Thyroid gland (tissue), 4 donors: ENCODE data around the gene OR2A25. TPM values are rescaled to one million over a fixed set of nuclear protein-coding genes. Genes with fewer than 3 reads are reported as not detected.
"Not testable (repeated sequence)": the region's sequence is repeated elsewhere in the genome, so short reads cannot be mapped to it uniquely, and the experiment has no call there.

Experiments used
- DNase-seq, 2 donors: peaks; one replicate each; pipeline ENCODE4 v3.0.0-alpha.2; 2019
- H3K27ac ChIP-seq, 3 donors: fragments of 200-600 bp; sonication (generic); 1 replicate in 2 of 3; 2 replicates in 1 of 3; pipeline ENCODE4 v1.5.1; 2016 to 2019; ENCODE audit warnings: mild to moderate bottlenecking in 1 of 3, moderate library complexity in 1 of 3
- H3K27me3 ChIP-seq: fragments of 200-600 bp; sonication (generic); one replicate; pipeline ENCODE4 v1.5.1; 2019
- H3K36me3 ChIP-seq, 2 donors: fragments of 200-600 bp; sonication (generic); one replicate each; pipeline ENCODE4 v1.5.1; 2016 to 2019
- H3K4me1 ChIP-seq, 2 donors: fragments of 200-600 bp; sonication (generic); one replicate each; pipeline ENCODE4 v1.5.1; 2017 to 2019
- H3K4me3 ChIP-seq, 3 donors: fragments of 200-600 bp; sonication (generic); replicated peaks in 1 of 3; 1 replicate in 2 of 3; 2 replicates in 1 of 3; pipeline ENCODE4 v1.5.1; 2016; ENCODE audit warnings: mild to moderate bottlenecking in 1 of 3
- H3K9me3 ChIP-seq: fragments of 200-600 bp; sonication (generic); one replicate; pipeline ENCODE4 v1.5.1; 2017
- POLR2A ChIP-seq, 2 donors: fragments of 450-650 bp; IDR thresholded peaks; one replicate each; pipeline ENCODE4 v1.6.1; 2017; ENCODE audit warnings: antibody characterized with exemption in 2 of 2, mild to moderate bottlenecking in 2 of 2, moderate library complexity in 1 of 2
- WGBS, 2 donors: methylation state at CpG; one replicate each; pipeline ENCODE4 v1.1.5; 2017; 5-methylcytosine and 5-hydroxymethylcytosine counted together
- intact Hi-C: fragments of 100-400 bp; cut with DNase I; formaldehyde crosslinking; loops from one replicate; pipeline ENCODE4 v1.15.1; 2023
- total RNA-seq, 4 donors: library from RNA; depleted of rRNA; stranded (reverse); fragments of >200 nt; gene quantifications; one replicate each; pipeline ENCODE4 v1.2.3, GENCODE V29; 2016
- TF ChIP-seq, protein P1 (sequence below), 6 experiments: fragments of 200-600 bp in 3 of 6; fragments of 450-650 bp in 3 of 6; sonication (generic) in 3 of 6; IDR thresholded peaks; one replicate each; pipeline ENCODE4 v1.5.1; 2016 to 2019; ENCODE audit warnings: antibody characterized with exemption in 6 of 6, mild to moderate bottlenecking in 2 of 6, inconsistent platforms in 1 of 6, moderate library complexity in 1 of 6

Gene OR2A25
- total RNA-seq, 4 donors from 2014 or later, result not detected

- no peak for DNase-seq
- intact Hi-C loops, result no loop called here
- Histone ChIP-seq H3K36me3 (no peaks in the 10 kb centered on the region), H3K27ac (no peak within 1 kb of the TSS), H3K4me3 (no peak within 1 kb of the TSS), H3K4me1 (no peaks in the 10 kb centered on the region), H3K9me3 (no peaks in the 10 kb centered on the region), H3K27me3 (no peaks in the 10 kb centered on the region)
- TF ChIP-seq, protein P1, sequence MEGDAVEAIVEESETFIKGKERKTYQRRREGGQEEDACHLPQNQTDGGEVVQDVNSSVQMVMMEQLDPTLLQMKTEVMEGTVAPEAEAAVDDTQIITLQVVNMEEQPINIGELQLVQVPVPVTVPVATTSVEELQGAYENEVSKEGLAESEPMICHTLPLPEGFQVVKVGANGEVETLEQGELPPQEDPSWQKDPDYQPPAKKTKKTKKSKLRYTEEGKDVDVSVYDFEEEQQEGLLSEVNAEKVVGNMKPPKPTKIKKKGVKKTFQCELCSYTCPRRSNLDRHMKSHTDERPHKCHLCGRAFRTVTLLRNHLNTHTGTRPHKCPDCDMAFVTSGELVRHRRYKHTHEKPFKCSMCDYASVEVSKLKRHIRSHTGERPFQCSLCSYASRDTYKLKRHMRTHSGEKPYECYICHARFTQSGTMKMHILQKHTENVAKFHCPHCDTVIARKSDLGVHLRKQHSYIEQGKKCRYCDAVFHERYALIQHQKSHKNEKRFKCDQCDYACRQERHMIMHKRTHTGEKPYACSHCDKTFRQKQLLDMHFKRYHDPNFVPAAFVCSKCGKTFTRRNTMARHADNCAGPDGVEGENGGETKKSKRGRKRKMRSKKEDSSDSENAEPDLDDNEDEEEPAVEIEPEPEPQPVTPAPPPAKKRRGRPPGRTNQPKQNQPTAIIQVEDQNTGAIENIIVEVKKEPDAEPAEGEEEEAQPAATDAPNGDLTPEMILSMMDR (IDR thresholded peaks at IDR 0.05), result no peak
- 65 to 75% methylated on average over 1 of the region's 1 CpG for WGBS, 2 donors
These were observed 21.0 kb upstream of the OR2A25 start, which contains the start of gene OR2A5 for GRCh38 chr7:144048648-144049047. OR2A5 (plus strand) TSS chr7:144048948; CDS start chr7:144050402, 1,454 bp downstream.

- no peaks in the 10 kb centered on the region for H3K27me3 ChIP-seq
- H3K27ac ChIP-seq, result no peak overlapping the region
- no peaks in the 10 kb centered on the region for H3K9me3 ChIP-seq
- DNase-seq, result no peak
- intact Hi-C loops, result no loop called here
- H3K4me1 ChIP-seq, result no peaks in the 10 kb centered on the region
- no peak overlapping the region for H3K4me3 ChIP-seq
- WGBS, 2 donors, result 61 to 82% methylated on average over 2 of the region's 2 CpGs
- H3K36me3 ChIP-seq, result no peaks in the 10 kb centered on the region
- no peak for TF ChIP-seq POLR2A (IDR thresholded peaks at IDR 0.05)
- TF ChIP-seq, protein P1 (IDR thresholded peaks at IDR 0.05), result no peak
These were observed 20.1 kb upstream of the OR2A25 start for GRCh38 chr7:144049491-144049890.

GRCh38 chr7:144050093-144050492, 19.5 kb upstream of the OR2A25 start:
- Histone ChIP-seq H3K36me3 (no peaks in the 10 kb centered on the region), H3K27ac (no peak overlapping the region), H3K4me3 (no peak overlapping the region), H3K27me3 (no peaks in the 10 kb centered on the region), H3K4me1 (no peaks in the 10 kb centered on the region), H3K9me3 (no peaks in the 10 kb centered on the region)
- 70 to 77% methylated on average over 3 of the region's 3 CpGs for WGBS, 2 donors
- TF ChIP-seq, protein P1 (IDR thresholded peaks at IDR 0.05), result no peak
- TF ChIP-seq POLR2A (IDR thresholded peaks at IDR 0.05), result no peak
- intact Hi-C loops, result no loop called here
- DNase-seq, result no peak

GRCh38 chr7:144050884-144051283, 18.7 kb upstream of the OR2A25 start:
- DNase-seq, H3K36me3 ChIP-seq, intact Hi-C loops, H3K4me3 ChIP-seq, H3K9me3 ChIP-seq, H3K4me1 ChIP-seq, H3K27me3 ChIP-seq, H3K27ac ChIP-seq: not testable (repeated sequence)
- 94 to 97% methylated on average over 8 of the region's 8 CpGs for WGBS, 2 donors

DNA sequence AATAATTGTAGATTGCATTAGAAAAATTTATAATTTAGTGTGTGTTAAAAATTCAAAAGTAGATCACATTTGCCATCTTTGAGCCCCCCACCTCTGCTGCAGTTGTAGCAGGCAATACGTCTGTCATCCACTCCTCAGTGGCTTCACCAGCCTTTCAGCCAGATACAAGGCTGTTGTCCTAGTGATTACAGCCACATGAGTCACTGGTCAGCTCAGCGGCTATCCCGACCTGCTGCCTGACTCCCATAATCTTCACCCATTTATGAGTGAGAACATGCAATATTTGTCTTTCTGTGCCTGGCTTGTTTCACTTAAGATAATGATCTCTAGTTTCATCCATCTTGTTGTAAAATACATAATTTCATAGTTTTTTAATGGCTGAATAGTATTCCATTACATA, 11.7 kb upstream of the OR2A25 start:
- 92 to 93% methylated on average over 3 of the region's 3 CpGs for WGBS, 2 donors
- Histone ChIP-seq H3K27ac (no peak overlapping the region), H3K4me3 (no peak overlapping the region), H3K4me1 (no peaks in the 10 kb centered on the region), H3K36me3 (no peaks in the 10 kb centered on the region), H3K9me3 (no peaks in the 10 kb centered on the region), H3K27me3 (no peaks in the 10 kb centered on the region)
- no peak for DNase-seq
- TF ChIP-seq, protein P1 (IDR thresholded peaks at IDR 0.05), result no peak
- no peak for TF ChIP-seq POLR2A (IDR thresholded peaks at IDR 0.05)
- intact Hi-C loops, result no loop called here

DNA sequence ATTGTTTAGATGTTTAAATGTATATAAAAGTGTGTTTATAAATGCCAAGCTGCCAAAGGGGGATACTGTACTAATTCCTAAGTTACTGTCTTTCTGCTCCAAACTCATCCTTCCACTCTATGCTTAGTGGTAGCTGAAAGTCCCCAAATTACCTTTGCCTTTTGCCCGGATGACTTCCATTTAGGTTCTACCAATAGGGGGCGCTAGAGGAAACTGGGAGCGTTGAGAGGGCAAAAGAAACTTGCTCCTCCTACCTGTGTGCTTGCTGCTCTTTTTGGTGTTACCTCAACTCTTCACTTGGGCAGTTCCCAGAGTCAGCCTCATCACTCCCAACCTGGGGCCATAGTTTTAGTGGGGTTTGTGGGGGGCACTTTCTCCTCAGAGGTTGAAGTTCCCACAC, 5.9 kb upstream of the OR2A25 start:
- no peak for DNase-seq
- H3K27me3 ChIP-seq, result no peaks in the 10 kb centered on the region
- TF ChIP-seq, protein P1 (IDR thresholded peaks at IDR 0.05), result peak in 1 of 6 experiments; percentile 6
- TF ChIP-seq POLR2A (IDR thresholded peaks at IDR 0.05), result no peak
- no peaks in the 10 kb centered on the region for H3K9me3 ChIP-seq
- H3K4me3 ChIP-seq, result no peak overlapping the region
- intact Hi-C loops, result no loop called here
- no peaks in the 10 kb centered on the region for H3K36me3 ChIP-seq
- 40 to 43% methylated on average over 3 of the region's 3 CpGs for whole genome bisulfite sequencing, 2 donors
- H3K27ac ChIP-seq, result no peak overlapping the region
- H3K4me1 ChIP-seq, result no peaks in the 10 kb centered on the region
